Testis (tissue), 3 donors: Measurements from ENCODE around the gene MGLL. TPM values are rescaled to one million over a fixed set of nuclear protein-coding genes. Genes with fewer than 3 reads are reported as not detected.
A peak's percentile ranks its signal among the peaks of the same experiment; 100 is the strongest.

Experiments used
- DNase-seq: peaks from one replicate; pipeline ENCODE4 v3.0.0-alpha.2; 2019
- H3K27ac ChIP-seq, 2 donors: fragments of 200-600 bp; sonication (generic); one replicate each; pipeline ENCODE4 v1.5.1; 2019
- H3K27me3 ChIP-seq: fragments of 200-600 bp; sonication (generic); one replicate; pipeline ENCODE4 v1.5.1; 2019
- H3K36me3 ChIP-seq: fragments of 200-600 bp; sonication (generic); one replicate; pipeline ENCODE4 v1.5.1; 2017; ENCODE audit warnings: low read depth; ENCODE audit errors: missing control alignments
- H3K4me1 ChIP-seq: fragments of 200-600 bp; sonication (generic); one replicate; pipeline ENCODE4 v1.5.1; 2019
- H3K4me3 ChIP-seq, 2 donors: fragments of 200-600 bp; sonication (generic); one replicate each; pipeline ENCODE4 v1.5.1; 2017 to 2019
- H3K9me3 ChIP-seq: fragments of 200-600 bp; sonication (generic); one replicate; pipeline ENCODE4 v1.5.1; 2017
- POLR2A ChIP-seq: fragments of 450-650 bp; IDR thresholded peaks from one replicate; pipeline ENCODE4 v1.6.1; 2017; ENCODE audit warnings: antibody characterized with exemption, mild to moderate bottlenecking, moderate library complexity
- WGBS, 2 donors: methylation state at CpG; one replicate each; pipeline ENCODE4 v1.1.5; 2018; 5-methylcytosine and 5-hydroxymethylcytosine counted together
- intact Hi-C: fragments of 100-400 bp; cut with DNase I; formaldehyde crosslinking; loops from one replicate; pipeline ENCODE4 v1.15.1; 2023; ENCODE audit warnings: low total_unique reads
- polyA plus RNA-seq: library from polyadenylated mRNA; stranded (reverse); fragments of 350-450 nt; fragmentation: Illumina TruSeq; extraction: RNeasy Lipid Tissue Mini Kit (QIAGEN cat#74804); gene quantifications from one replicate; pipeline ENCODE4 v1.2.3, GENCODE V29; 2014; ENCODE audit warnings: low read depth, low replicate concordance; ENCODE audit not compliant: insufficient read depth
- total RNA-seq, 2 donors: library from RNA; depleted of rRNA; stranded (reverse); fragments of >200 nt; gene quantifications; one replicate each; pipeline ENCODE4 v1.2.3, GENCODE V29; 2016
- TF ChIP-seq, protein P1 (sequence below), 3 experiments: fragments of 450-650 bp in 2 of 3; fragments of 200-600 bp in 1 of 3; sonication (generic) in 1 of 3; IDR thresholded peaks; one replicate each; pipeline ENCODE4 v1.5.1; 2016 to 2019; ENCODE audit warnings: antibody characterized with exemption in 3 of 3, mild to moderate bottlenecking in 2 of 3, moderate library complexity in 1 of 3

MGLL gene
- total and polyA plus RNA-seq, 3 donors from 2014 or later = 18.3 to 26.0 (median 19.2) TPM

DNA sequence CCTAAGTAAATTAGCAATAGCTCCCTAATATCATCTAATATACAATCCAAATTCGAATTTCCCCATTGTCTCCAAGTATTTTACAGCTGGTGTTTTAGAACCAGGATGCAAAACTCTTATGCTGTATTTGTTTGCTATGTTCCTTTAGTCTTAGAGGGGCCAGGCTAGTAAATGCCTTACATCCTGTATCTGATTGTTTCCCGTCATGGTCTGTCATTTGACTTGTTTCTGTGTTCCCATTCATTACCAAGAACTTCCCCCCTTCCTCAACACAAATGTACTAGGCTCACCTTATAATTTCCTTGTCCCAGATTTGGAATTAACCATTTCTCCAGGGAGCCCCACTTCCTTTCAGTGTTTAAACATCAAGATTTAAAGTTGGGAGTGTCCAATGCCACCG lies 95.4 kb downstream of the MGLL start:
- H3K9me3 ChIP-seq = no peaks in the 10 kb centered on the region
- H3K27ac ChIP-seq = no peak overlapping the region
- 77 to 84% methylated on average over 3 of the region's 3 CpGs for WGBS, 2 donors
- no peak overlapping the region for H3K4me3 ChIP-seq
- H3K27me3 ChIP-seq = no peaks in the 10 kb centered on the region
- TF ChIP-seq POLR2A = no peak
- TF ChIP-seq, protein P1, sequence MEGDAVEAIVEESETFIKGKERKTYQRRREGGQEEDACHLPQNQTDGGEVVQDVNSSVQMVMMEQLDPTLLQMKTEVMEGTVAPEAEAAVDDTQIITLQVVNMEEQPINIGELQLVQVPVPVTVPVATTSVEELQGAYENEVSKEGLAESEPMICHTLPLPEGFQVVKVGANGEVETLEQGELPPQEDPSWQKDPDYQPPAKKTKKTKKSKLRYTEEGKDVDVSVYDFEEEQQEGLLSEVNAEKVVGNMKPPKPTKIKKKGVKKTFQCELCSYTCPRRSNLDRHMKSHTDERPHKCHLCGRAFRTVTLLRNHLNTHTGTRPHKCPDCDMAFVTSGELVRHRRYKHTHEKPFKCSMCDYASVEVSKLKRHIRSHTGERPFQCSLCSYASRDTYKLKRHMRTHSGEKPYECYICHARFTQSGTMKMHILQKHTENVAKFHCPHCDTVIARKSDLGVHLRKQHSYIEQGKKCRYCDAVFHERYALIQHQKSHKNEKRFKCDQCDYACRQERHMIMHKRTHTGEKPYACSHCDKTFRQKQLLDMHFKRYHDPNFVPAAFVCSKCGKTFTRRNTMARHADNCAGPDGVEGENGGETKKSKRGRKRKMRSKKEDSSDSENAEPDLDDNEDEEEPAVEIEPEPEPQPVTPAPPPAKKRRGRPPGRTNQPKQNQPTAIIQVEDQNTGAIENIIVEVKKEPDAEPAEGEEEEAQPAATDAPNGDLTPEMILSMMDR (IDR thresholded peaks at IDR 0.05) = no peak
- peaks cover 23% of the 10 kb centered on the region for H3K4me1 ChIP-seq
- intact Hi-C loops = no loop called here
- DNase-seq = no peak
- H3K36me3 ChIP-seq = no peaks in the 10 kb centered on the region

DNA sequence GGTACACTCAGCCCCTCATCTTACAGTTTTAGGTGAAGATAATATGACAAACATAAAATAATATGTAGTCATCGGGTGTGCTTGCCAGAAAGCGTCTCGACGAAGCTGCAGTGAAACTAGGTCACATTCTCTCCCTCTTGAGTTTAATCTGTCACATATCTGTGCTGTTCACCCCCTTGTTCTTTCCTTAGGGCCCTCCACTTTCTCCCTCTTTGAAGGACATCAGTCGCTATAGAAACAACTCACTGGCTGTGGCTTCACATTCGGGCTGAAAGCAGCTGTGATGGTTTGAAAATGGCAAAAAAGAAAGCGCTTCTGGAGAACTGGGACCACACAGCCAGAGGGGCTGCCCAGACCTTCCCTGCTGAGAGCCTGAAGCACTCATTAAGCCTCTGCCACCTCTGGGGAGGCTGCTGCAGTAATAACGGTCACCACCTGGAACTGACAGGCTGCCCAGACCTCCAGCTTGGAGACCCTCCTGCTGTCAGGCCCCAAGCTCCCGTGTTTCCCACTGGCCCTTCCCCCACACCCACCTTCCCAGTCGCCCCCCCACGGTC lies 99.2 kb downstream of the MGLL start:
- 30 to 51% methylated on average over 11 of the region's 11 CpGs for WGBS, 2 donors

DNA sequence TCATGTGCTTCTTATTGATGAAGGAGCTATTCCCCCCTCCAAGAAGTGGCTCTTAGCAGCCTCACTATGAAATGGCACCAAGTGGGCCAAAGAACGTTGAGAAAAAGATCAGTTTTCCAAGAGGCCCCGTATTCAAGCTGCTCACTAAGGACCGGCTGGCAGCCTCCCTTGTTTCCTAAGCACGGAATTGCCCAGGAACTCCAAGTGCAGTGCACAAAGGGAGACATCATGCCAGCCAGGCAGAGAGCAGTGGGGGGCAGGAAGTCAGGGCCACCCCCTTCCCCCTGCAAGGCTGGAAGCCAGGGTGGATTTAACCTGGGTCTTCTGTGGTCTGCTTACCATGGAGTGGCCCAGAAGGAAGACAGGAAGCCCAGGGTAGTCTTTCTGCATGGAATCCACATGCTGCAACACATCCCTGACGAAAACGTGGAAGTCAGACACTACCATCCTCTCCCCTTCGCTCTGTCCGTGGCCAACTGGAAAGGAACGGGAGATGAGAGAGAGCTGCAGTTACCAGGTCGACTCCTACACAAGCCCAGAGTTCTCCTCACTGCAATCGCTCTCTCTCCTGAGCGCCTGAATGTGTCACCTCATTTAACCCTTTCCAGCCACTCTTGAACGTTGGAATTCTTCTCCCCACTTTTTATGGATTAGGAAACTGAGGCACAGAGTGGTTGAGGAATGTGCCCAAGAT lies 100.1 kb downstream of the MGLL start:
- H3K9me3 ChIP-seq = no peaks in the 10 kb centered on the region
- WGBS, 2 donors = 39 to 47% methylated on average over 13 of the region's 13 CpGs
- no peaks in the 10 kb centered on the region for H3K36me3 ChIP-seq
- no peak for DNase-seq
- peaks cover 16% of the 10 kb centered on the region for H3K4me1 ChIP-seq
- no peak overlapping the region for H3K4me3 ChIP-seq
- intact Hi-C loops = no loop called here
- H3K27me3 ChIP-seq = no peaks in the 10 kb centered on the region
- peak overlapping the region; percentile 20 to 31 for H3K27ac ChIP-seq
- TF ChIP-seq, protein P1 (IDR thresholded peaks at IDR 0.05) = no peak
- no peak for TF ChIP-seq POLR2A

More for the DNA sequence above, 99.2 kb downstream of the MGLL start:
- Histone ChIP-seq H3K27ac (peak overlapping the region; percentile 20 to 31), H3K27me3 (no peaks in the 10 kb centered on the region), H3K4me1 (peaks cover 16% of the 10 kb centered on the region), H3K36me3 (no peaks in the 10 kb centered on the region), H3K9me3 (no peaks in the 10 kb centered on the region), H3K4me3 (no peak overlapping the region)
- no peak for DNase-seq
- intact Hi-C loops = no loop called here
- TF ChIP-seq, protein P1 (IDR thresholded peaks at IDR 0.05) = no peak
- TF ChIP-seq POLR2A = no peak

DNA sequence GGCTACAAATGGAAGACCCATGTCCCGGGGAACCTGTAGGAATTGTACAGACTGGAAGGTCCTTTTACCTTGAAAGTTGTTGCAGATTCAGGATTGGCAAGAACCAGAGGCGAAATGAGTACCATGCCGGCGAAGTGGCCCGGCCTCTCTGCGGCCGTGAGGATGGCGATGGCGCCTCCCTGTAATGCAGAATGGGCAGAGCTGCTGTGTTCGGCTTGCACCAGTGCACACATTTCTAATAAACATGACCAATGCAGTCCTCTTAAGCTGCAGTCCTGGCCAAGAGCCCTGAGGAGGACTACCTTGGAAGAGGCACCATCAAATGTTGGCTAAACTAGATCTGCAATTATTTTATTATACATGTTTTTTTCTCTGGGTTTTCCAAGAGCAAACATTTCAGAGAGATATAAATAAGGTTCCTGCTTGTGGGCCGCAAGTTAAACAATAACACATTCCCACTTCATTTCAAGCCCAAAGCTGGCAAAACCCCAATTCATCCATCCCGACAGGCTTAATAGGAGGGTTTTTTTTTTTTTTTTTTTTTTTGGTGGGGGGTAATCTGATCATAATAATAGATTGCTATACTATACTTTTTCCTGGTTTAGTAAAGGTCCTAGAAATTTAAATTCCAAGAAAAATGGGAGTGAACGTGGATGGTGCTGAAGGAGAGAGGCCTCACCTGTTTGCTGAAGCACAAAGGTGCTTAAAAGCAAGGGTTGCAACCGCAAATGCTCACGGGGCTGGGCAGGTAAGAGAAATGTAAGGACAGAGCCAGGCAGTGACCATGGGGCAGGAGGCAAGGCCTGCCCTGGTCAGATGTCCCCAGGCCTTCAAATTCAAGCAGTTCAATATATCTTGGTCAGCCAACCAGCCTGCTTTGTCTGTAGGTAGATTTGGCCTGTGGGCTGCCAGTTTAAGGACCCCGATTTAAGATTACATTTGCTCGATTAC lies 101.1 kb downstream of the MGLL start:
- 93% methylated on average over 17 of the region's 17 CpGs for WGBS, 2 donors
- Histone ChIP-seq H3K27me3 (no peaks in the 10 kb centered on the region), H3K36me3 (no peaks in the 10 kb centered on the region), H3K27ac (no peak overlapping the region), H3K4me1 (peaks cover 16% of the 10 kb centered on the region), H3K4me3 (no peak overlapping the region), H3K9me3 (no peaks in the 10 kb centered on the region)
- TF ChIP-seq, protein P1 (IDR thresholded peaks at IDR 0.05) = no peak
- TF ChIP-seq POLR2A = no peak
- intact Hi-C loops = no loop called here
- no peak for DNase-seq
